ENCODE results near the gene DDX39B.

- TF ChIP-seq POLR2A (IDR thresholded peaks at IDR 0.05): no peak
- no peak for TF ChIP-seq CTCF (IDR thresholded peaks at IDR 0.05)
These were observed 32.6 kb upstream of the DDX39B start for GRCh38 chr6:31574106-31575061.
